GM19438 (cell line): Measurements from ENCODE around the gene GPATCH8.
"Not testable (repeated sequence)": the region's sequence is repeated elsewhere in the genome, so short reads cannot be mapped to it uniquely, and the experiment has no call there.

Experiments used
- ATAC-seq: cut with Tn5 transposase; IDR thresholded peaks from one replicate; pipeline ENCODE4 v1.9.1; 2021; ENCODE audit warnings: low read depth; ENCODE audit not compliant: unreplicated experiment

GPATCH8 gene

DNA sequence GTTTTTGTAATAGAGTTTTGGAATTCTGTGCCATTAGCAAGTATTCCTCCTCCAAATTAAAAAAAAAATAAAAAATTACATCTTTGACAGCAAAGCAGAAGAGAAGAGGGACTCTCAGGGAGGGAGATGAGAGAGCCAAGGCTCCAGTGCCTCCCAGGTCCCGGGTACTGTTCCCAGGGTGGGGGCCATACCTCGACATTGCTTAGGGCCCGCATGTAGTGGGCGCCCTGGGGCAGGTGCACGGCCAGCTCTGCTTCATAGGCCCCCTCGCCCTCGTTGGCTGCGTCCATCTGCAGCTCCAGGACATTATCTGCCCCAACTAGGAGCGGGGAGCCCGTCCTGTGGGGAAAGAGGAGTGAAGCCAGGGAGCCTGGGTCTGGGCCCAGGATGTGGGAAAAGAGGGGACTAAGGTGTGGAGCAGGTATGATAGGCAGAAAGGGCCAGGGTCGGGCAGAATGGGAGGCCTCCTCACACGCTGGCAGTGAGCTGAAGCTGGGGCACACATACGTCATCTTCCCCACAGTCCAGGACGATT, 125.0 kb downstream of the GPATCH8 start:
- no peak for ATAC-seq

DNA sequence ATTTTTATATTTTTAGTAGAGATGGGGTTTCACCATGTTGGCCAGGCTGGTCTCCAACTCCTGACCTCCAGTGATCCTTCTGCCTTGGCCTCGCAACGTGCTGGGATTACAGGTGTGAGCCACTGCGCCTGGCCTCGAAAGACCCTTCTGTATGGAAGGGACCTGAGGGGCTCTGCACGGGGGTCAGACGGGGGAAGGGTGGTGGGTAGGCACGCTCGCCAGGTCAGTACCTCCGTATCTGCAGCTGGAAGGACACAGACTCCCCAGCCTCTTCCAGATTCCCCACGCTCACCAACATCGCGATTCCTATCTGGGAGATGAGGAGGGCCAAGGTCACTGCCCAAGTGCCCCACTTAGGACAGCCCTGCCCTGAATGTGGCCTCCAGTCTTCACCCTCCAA, 126.4 kb downstream of the GPATCH8 start:
- no peak for ATAC-seq

DNA sequence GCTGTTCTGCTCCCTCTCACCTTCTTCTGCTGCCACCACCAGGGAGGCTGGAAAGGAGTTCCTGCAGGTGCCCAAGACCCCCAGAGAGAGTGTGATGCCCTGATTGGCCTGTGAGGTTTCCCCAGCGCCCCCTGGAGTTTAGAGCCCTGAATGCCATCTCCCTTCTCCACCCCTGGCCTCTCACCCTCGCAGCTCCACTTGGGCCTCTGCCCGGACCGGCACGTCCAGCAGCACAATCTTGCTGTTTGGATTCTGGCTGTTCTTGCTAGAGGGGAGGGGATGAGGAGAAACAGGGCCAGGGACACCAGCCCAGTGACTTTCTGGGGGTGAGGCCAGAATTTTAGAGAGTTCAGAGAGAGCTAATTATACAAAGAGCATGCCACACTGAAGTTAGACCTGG, 127.1 kb downstream of the GPATCH8 start:
- no peak for ATAC-seq

DNA sequence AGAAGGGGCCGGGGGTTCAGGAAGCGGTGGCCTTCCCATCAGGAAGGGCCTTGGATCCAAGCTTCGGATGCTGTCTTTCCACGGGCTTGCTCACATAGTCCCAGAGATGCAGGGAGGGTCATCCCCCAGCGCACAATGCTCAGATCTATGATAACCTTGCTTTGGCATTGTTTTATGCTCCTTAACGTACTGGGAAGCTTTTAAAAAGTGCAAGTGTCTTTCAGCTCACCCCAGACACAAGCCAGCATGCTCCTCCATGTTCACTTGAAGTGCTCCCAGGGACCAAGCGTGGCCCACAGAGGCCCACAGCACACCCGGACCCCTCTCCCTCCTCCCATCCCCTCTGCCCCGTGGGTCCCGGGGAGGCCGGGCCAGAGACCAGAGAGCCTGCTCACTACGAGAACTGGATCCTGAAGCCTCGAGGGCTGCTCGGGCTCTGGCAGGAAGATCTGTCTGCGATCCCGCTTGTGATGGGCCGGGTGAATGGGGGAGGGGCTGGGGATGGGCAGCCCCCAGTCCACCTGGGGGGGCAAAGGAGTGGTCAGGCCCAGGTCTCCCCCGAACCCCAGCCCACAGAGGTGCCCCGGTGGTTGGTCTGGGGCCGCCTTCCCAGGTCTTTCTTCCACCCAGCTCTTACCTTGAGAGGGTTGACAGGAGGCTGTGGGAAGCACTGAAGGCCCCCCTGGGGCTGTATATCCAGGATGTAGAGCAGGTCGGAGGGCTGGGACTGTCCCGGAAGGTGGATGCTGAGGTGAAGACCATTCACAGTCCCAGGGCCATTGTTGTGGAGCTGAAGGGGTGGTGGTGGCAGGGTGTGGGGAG, 127.8 kb downstream of the GPATCH8 start:
- ATAC-seq = no peak

DNA sequence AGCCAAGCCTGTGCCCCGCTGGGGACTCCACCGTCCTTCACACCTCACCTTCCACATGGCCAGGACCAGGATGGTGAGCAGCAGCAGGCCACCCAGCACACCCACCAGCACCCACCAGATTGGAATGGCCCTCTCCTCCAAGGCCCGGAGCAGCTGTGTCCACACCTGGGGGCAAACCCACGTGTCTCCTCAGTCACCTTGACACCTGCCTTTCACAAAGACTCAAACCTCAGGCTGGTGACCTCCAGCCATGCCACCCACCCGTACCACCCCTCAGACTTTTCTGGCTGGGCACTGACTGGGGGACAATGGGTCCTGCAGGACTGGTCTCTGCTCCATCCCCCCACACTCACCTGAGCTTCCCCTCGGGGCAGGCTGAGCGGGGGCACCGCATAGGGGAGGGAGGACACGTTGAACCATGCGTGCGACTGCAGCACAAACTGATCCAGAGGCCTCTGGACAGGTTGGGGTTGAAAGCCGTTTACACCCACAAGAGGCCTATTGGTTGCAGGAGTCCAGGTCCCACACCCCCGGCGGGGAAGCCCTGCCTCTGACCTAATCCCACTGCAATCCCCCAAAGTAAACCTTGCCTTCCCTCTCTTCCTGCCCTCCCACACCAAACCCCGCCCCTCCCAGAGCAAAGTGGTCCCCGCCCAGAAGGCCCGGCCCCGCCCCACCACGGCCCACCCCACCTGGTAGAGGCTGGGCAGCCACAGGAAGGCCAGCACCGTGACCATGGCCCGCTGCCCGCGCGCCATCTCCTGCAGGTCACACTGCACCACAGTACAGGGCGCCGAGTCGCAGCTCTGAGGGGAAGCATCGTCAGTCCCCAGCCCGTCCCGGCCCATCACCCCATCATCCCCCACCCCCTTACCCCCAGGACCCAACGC, 128.7 kb downstream of the GPATCH8 start:
- no peak for ATAC-seq

DNA sequence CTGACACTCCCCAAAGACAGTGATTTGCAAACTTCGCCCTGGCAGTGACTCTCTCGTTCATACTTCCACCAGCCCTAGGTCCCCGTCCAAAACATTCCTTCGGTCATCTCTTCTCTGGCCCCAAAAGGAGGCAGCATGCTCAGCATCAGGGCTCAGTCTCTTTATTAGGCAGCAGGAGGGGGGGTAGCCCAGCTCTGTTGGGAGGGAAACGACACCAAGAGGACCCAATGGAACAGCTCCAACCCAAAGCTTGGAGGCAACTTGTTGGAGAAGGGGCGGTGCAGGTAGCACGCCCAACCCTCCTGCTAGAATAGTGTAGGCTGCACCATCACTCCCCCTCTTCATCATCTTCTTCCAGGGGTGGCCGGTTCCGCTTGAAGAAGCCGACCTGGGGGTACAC, 131.2 kb downstream of the GPATCH8 start:
- no peak for ATAC-seq

DNA sequence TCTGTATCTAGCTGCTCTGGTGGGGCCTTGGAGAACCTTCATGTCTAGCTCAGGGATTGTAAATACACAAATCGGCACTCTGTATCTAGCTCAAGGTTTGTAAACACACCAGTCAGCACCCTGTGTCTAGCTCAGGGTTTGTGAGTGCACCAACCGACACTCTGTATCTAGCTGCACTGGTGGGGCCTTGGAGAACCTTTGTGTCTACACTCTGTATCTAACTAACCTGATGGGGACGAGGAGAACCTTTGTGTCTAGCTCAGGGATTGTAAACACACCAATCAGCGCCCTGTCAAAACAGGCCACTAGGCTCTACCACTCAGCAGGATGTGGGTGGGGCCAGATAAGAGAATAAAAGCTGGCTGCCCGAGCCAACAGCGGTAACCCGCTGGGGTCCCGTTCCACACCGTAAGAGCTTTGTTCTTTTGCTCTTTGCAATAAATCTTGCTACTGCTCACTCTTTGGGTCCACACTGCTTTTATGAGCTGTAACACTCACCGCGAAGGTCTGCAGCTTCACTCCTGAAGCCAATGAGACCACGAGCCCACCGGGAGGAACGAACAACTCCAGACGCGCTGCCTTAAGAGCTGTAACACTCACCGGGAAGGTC, 133.7 kb downstream of the GPATCH8 start:
- not testable (repeated sequence) for ATAC-seq

DNA sequence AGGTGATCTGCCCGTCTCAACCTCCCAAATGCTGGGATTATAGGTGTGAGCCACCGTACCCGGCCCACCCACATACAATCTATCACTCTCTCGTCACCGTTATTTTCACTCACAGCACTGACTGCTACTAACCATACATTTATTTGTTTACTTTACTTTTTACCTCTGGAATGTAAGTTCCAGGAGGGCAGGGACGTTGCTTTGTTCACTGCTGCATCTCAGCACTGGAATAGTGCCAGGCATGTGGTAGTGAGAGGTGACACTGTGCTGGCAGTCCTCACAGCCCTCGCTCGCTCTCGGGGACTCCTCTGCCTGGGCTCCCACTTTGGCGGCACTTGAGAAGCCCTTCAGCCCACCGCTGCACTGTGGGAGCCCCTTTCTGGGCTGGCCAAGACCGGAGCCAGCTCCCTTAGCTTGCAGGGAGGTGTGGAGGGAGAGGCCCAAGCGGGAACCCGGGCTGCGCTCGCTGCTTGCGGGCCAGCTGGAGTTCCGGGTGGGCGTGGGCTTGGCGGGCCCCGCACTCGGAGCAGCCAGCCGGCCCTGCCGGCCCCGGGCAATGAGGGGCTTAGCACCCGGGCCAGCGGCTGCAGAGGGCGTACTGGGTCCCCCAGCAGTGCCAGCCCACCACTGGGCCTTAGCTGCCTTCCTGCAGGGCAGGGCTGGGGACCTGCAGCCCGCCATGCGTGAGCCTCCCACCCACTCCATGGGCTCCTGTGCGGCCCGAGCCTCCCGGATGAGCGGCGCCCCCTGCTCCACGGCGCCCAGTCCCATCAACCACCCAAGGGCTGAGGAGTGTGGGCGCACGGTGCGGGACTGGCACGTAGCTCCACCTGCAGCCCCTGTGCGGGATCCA, 134.6 kb downstream of the GPATCH8 start:
- ATAC-seq = not testable (repeated sequence)

DNA sequence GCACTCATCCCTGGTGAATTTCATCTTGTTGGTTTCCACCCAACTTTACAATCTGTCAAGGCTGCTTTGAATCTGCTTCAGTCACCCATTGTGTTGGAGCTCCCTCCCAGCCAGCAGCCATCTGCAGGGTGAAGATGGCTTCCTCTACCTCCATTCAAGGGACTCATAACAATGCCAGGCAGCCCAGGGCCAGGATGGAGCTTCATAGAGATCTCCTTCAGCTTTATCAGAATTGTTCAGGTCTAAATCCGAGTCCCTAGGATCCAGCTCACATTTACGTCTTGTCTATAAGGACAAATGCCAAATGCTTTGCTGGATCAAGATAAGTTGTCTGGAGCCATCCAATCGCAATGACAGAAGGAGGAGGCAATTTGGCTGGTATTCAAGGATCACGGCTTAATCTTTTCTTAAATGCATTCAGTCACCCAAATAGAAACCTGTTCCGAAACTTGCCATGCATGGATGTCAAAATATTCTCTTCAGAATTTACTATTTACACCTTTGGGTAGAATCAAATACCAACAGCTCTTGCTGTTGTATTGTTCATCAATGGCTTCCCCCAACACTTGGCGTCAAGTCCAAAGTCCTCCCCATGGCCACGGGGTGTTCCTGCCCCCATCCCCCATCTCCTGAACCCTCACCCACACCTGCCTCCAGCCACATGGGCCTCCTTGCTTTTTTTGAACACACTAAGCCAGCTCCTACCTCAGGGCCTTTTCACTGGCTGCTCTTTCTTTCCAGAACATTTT, 135.8 kb downstream of the GPATCH8 start:
- ATAC-seq = no peak

DNA sequence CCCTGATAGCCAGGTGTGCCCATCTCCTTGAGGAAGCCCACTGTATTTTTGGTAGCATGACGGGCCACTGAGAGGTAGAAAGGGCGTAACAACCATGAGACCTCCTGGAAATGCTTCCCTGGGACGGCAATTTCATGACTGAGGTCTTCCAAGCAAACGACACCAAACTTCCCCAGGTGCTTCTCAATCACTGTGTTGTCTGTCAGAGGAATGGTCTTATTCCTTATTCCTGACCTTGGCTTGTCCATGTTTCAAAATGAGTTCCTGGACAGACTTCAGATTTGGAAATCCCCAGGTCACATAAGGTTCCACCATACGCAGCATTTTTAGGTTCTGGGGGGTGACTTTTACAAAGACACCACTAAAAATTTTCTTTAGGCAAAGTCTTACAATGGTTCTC, 138.2 kb downstream of the GPATCH8 start:
- not testable (repeated sequence) for ATAC-seq

DNA sequence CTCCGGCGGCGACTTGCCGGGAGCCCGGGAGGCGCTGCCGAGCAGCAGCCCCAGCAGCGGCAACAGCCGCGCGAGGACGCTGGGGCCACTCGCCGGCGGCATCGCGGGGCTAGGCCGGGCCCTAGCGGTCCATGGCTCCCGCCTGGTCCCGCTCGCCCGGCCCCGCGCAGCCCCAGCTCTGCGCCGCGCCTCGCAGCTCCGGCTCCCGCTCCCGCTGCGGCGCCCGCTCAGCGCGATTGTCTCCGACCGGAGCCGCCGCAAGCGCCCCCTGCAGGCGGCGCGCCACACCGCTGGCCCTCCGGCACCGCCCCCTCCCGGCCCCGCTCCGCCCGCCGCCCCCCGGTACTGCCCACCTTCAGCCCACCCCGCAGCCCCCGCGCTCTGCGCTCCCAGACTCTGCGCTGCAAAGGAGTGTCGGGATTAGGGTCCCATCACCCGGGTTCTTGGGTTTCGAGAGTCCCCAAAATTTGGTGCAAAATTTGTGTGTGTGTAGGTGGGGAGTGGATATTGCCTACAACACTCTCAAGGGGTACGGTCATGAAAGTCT, 139.5 kb downstream of the GPATCH8 start, which contains the start of gene FAM171A2:
FAM171A2 (minus strand) TSS at position 241 of the 547 bp plus-strand sequence; CDS start at position 102, 139 bp downstream.
- ATAC-seq = no peak

DNA sequence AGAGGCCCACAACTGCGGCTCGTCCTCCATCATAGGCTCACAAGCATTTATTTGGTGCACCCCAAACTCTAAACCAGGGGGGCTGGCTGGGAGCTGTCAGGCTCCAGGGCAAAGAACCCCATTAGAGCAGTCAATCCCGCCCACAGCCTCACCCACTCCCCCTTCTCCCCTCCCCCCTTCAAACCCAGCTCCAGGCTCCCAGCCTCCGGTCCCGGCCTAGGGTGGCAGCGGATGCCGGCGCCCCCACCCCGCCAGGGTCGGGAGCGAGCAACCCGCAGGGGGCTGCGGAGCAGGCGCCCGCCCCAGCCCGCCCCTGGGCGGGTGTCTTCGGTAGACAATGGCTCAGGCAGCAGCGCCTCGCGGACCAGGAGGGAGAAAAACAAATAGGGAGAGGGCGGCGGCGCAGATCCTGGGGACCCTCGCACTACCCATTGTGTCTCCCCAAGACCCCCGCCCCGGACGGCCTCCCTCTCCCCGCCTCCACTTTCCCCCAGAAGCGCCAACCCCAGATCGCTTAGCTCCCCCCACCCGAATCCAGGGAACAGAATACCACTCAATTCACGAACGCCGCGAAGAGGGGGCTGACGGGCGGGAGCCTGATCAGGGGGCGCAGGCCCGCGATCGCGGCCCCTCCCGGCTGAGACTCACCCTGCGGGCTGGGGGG, 140.1 kb downstream of the GPATCH8 start:
- no peak for ATAC-seq

DNA sequence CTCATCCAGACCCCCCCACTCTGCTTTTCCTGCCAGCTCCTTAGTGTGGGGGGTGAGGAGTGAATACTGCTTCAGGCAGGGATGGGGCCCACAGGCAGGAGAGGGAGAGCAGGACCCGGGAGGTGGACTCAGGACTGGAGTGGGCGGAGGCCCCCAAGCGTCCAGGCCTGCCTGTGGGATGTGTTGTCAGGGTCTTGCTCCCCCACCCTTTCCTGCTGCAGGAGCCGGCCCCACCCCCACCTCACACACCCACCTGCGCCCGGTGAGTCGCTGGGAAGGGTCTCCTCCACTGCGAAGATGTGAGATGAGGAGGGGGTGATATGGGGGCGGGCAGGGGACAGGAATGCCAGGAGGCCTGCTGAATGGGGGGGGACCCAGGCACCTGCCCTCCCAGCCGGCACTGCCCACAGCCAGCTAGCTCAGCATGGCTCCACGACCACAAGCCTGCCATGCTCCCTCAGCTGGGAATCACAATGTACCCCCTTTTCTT, 140.7 kb downstream of the GPATCH8 start:
- ATAC-seq = no peak

DNA sequence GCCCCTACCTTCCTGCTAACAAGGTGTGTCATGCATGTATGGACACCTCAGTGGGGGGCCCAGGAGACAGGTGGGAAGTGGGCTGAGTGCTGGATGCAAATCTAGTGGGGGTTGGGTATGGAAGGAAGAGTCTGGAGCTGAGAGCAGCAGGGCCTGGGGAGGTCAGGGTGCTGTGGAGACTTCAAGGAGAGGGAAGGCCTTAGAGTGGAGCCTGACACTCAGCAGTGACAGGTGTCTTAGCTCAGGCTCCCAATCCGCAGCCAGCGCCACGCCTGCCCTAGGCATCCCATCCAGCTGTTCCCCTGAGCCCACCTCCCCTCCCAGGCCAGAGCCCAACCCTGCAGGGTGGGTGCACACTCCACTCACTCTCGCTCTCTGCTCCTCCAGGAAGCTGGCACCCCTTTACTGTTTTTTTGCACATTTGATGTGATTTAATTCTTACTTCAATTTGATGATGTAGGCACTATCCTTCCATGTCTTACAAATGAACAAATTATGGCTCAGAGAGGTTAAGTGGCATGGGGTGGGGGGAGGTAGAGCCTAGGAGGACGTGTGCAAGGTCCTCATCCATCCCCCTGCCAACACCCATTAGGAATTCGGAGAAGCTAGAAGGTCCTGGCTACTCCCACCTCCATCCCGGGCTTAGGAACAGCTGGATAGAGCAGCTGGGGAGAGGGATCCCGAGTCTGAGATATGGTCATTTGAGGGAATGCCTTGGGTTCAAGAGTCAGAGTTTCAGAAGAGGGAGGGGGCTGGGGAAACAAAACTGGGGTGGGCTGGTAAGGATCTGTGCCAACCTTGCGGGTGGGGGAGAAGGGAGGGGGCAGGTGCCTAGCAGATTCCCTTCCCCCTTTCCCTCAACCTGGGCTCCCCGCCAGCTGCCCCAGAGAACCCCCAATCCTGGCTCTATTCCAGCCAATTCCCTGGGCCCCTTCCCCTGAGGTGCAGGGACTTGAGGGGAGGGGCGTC, 141.6 kb downstream of the GPATCH8 start:
- ATAC-seq = no peak

DNA sequence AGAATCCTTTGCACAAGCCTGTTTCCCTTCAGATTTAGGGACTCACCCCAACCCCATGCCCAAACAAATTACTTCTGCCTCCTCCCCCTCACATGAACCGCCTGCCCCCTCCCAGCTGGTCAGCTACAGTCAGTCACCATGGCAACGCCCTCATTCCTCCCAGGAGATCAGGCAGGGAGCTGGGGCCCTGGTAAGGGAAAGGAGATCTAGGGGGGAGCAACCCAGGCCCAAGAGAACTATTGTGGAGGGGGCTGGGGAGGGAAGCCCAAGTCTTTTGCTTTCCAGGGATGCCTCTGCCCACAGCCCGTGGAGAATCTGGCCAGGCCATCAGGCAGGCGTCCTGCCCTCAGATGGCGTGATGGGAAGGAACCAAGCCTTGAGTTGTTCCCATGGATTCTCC, 142.4 kb downstream of the GPATCH8 start:
- no peak for ATAC-seq

DNA sequence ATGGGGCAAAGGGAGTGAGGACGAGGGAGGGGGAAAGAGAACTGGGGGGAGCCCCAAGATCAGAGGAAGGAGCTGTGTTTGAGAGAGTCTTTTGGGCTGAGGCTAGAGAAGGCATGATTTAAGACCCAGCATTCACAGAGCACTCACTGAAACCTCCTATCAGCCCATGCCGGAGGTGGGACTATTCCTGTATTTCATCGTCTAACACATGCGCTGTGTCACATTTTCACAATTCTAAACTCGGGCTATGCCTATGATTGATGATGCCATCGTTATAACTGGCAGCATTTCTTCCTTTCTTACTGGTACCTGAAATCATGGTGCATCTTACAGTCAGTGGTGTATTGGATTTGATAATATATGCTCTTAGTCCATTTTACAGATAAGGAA, 143.1 kb downstream of the GPATCH8 start:
- no peak for ATAC-seq

DNA sequence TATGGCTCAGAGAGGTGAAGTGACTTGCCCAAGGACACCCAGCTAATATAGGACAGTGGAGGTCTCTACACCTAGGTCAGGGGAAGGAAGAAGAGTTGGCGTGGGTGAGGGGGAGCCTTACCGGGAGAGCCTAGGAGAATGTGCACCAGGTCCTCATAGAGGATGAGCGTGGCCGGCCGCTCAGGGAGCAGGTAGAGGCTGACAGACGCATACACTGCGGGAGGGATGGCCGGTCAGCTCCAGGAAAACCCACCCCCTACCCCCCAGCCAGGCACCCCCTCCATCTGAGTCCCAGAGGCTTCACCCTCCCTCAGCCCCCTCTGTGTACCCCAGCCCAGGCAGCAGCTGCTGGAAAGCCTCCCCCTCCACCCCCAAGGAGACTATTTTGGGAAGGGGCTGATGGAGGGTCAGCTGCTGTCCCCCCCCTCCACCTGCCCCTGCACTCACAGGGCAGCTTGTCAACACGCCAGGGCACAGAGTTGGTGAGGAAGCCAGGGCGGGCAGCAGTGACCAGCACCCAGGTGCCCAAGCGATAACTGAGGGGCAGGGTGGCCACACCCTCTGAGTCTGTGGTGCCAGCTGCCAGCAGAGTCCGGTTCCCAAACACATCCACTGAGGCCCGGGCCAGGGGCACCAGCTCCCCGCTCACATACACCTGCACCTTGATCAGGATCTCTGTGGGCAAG, 143.6 kb downstream of the GPATCH8 start:
- no peak for ATAC-seq
